SK-N-SH treated with all-trans-retinoic acid at 6 μM for 48 hours (cell line): Measurements from ENCODE around the gene FBN3.

ENCODE experiments used
- ATAC-seq: fragments of 200-7000 bp; cut with Tn5 transposase; 3 replicates; pipeline ENCODE4 v1.9.1; 2020; ENCODE audit warnings: mild to moderate bottlenecking, moderate library complexity
- ARNTL ChIP-seq: fragments of 450-650 bp; formaldehyde crosslinking; IDR thresholded peaks from 2 replicates; pipeline ENCODE4 v1.5.0; 2020; ENCODE audit warnings: low read depth, mild to moderate bottlenecking, moderate library complexity, borderline replicate concordance
- BACH2 ChIP-seq: fragments of 250-450 bp; sonication (Bioruptor Pico); IDR thresholded peaks from 2 replicates; pipeline ENCODE4 v1.9.0; 2021; ENCODE audit warnings: mild to moderate bottlenecking, borderline replicate concordance
- CSDC2 ChIP-seq: fragments of 250-450 bp; sonication (Bioruptor Pico); IDR thresholded peaks from 2 replicates; pipeline ENCODE4 v1.5.0; 2020; ENCODE audit warnings: mild to moderate bottlenecking, moderate library complexity
- CSRNP3 ChIP-seq: fragments of 250-450 bp; sonication (Bioruptor Pico); IDR thresholded peaks from 2 replicates; pipeline ENCODE4 v1.5.1; 2021; ENCODE audit warnings: mild to moderate bottlenecking, moderate library complexity
- ESRRG ChIP-seq: fragments of 250-450 bp; sonication (Bioruptor Pico); IDR thresholded peaks from 2 replicates; pipeline ENCODE4 v1.6.1; 2021; ENCODE audit warnings: mild to moderate bottlenecking
- GLIS3 ChIP-seq: fragments of 250-450 bp; sonication (Bioruptor Pico); IDR thresholded peaks from 2 replicates; pipeline ENCODE4 v1.5.0; 2020; ENCODE audit warnings: mild to moderate bottlenecking, moderate library complexity
- ISL1 ChIP-seq: fragments of 250-450 bp; sonication (Bioruptor Pico); IDR thresholded peaks from 2 replicates; pipeline ENCODE4 v2.1.2; 2022; ENCODE audit warnings: mild to moderate bottlenecking, moderate library complexity
- OSR1 ChIP-seq: fragments of 250-450 bp; sonication (Bioruptor Pico); IDR thresholded peaks from 2 replicates; pipeline ENCODE4 v1.8.0; 2022; ENCODE audit warnings: moderate library complexity, mild to moderate bottlenecking, inconsistent platforms
- POU6F1 ChIP-seq: fragments of 250-450 bp; sonication (Bioruptor Pico); IDR thresholded peaks from 2 replicates; pipeline ENCODE4 v1.8.0; 2021; ENCODE audit warnings: low read depth, mild to moderate bottlenecking, moderate library complexity, borderline replicate concordance
- PPARA ChIP-seq: fragments of 250-450 bp; sonication (Bioruptor Pico); IDR thresholded peaks from 2 replicates; pipeline ENCODE4 v1.5.0; 2020; ENCODE audit warnings: mild to moderate bottlenecking, borderline replicate concordance
- RARB ChIP-seq: fragments of 250-450 bp; sonication (Bioruptor Pico); IDR thresholded peaks from 2 replicates; pipeline ENCODE4 v1.8.0; 2021; ENCODE audit warnings: mild to moderate bottlenecking, moderate library complexity
- SNAI2 ChIP-seq: fragments of 250-450 bp; sonication (Bioruptor Pico); IDR thresholded peaks from 2 replicates; pipeline ENCODE4 v1.5.0; 2020; ENCODE audit warnings: mild to moderate bottlenecking, moderate library complexity
- TCF4 ChIP-seq: fragments of 250-450 bp; sonication (Bioruptor Pico); IDR thresholded peaks from 2 replicates; pipeline ENCODE4 v1.8.0; 2021; ENCODE audit warnings: mild to moderate bottlenecking, moderate library complexity, borderline replicate concordance
- TOX ChIP-seq: fragments of 250-450 bp; sonication (Bioruptor Pico); IDR thresholded peaks from 2 replicates; pipeline ENCODE4 v1.8.0; 2021; ENCODE audit warnings: mild to moderate bottlenecking, moderate library complexity, borderline replicate concordance
- ZFP3 ChIP-seq: fragments of 250-450 bp; sonication (Bioruptor Pico); IDR thresholded peaks from 2 replicates; pipeline ENCODE4 v1.5.0; 2020; ENCODE audit warnings: mild to moderate bottlenecking, moderate library complexity
- ZFP30 ChIP-seq: fragments of 450-650 bp; formaldehyde crosslinking; IDR thresholded peaks from 2 replicates; pipeline ENCODE4 v1.5.0; 2022; ENCODE audit warnings: mild to moderate bottlenecking, moderate library complexity
- ZNF565 ChIP-seq: fragments of 450-650 bp; formaldehyde crosslinking; conservative IDR thresholded peaks from 2 replicates; pipeline ENCODE4 v1.5.0; 2020; ENCODE audit warnings: low read depth, mild to moderate bottlenecking, moderate library complexity
- ZNF8 ChIP-seq: fragments of 450-650 bp; formaldehyde crosslinking; IDR thresholded peaks from 2 replicates; pipeline ENCODE4 v1.5.0; 2020; ENCODE audit warnings: mild to moderate bottlenecking, moderate library complexity
- TF ChIP-seq, protein P1 (sequence below): fragments of 250-450 bp; sonication (Bioruptor Pico); IDR thresholded peaks from 2 replicates; pipeline ENCODE4 v1.5.0; 2020; ENCODE audit warnings: mild to moderate bottlenecking, moderate library complexity
- TF ChIP-seq, protein P2 (sequence below): fragments of 250-450 bp; sonication (Bioruptor Pico); IDR thresholded peaks from 2 replicates; pipeline ENCODE4 v1.5.1; 2020; ENCODE audit warnings: low read depth, mild to moderate bottlenecking, moderate library complexity
- TF ChIP-seq, protein P3 (sequence below): fragments of 250-450 bp; sonication (Bioruptor Pico); IDR thresholded peaks from 2 replicates; pipeline ENCODE4 v1.8.0; 2020; ENCODE audit warnings: mild to moderate bottlenecking, moderate library complexity, borderline replicate concordance

FBN3 gene

GRCh38 chr19:8127311-8127710, 22.1 kb downstream of the FBN3 start:
- no peak for ATAC-seq
- no peak for TF ChIP-seq ZFP3
- TF ChIP-seq, protein P1, sequence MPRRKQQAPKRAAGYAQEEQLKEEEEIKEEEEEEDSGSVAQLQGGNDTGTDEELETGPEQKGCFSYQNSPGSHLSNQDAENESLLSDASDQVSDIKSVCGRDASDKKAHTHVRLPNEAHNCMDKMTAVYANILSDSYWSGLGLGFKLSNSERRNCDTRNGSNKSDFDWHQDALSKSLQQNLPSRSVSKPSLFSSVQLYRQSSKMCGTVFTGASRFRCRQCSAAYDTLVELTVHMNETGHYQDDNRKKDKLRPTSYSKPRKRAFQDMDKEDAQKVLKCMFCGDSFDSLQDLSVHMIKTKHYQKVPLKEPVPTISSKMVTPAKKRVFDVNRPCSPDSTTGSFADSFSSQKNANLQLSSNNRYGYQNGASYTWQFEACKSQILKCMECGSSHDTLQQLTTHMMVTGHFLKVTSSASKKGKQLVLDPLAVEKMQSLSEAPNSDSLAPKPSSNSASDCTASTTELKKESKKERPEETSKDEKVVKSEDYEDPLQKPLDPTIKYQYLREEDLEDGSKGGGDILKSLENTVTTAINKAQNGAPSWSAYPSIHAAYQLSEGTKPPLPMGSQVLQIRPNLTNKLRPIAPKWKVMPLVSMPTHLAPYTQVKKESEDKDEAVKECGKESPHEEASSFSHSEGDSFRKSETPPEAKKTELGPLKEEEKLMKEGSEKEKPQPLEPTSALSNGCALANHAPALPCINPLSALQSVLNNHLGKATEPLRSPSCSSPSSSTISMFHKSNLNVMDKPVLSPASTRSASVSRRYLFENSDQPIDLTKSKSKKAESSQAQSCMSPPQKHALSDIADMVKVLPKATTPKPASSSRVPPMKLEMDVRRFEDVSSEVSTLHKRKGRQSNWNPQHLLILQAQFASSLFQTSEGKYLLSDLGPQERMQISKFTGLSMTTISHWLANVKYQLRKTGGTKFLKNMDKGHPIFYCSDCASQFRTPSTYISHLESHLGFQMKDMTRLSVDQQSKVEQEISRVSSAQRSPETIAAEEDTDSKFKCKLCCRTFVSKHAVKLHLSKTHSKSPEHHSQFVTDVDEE = no peak
- TF ChIP-seq SNAI2 (CRISPR knock-in tag) = no peak
- no peak for TF ChIP-seq RARB (CRISPR knock-in tag)
- TF ChIP-seq, protein P2, sequence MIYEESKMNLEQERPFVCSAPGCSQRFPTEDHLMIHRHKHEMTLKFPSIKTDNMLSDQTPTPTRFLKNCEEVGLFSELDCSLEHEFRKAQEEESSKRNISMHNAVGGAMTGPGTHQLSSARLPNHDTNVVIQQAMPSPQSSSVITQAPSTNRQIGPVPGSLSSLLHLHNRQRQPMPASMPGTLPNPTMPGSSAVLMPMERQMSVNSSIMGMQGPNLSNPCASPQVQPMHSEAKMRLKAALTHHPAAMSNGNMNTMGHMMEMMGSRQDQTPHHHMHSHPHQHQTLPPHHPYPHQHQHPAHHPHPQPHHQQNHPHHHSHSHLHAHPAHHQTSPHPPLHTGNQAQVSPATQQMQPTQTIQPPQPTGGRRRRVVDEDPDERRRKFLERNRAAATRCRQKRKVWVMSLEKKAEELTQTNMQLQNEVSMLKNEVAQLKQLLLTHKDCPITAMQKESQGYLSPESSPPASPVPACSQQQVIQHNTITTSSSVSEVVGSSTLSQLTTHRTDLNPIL (CRISPR knock-in tag) = no peak
- no peak for TF ChIP-seq ARNTL (CRISPR knock-in tag)
- no peak for TF ChIP-seq ZNF8 (CRISPR knock-in tag)
- no peak for TF ChIP-seq OSR1 (CRISPR knock-in tag)
- no peak for TF ChIP-seq TCF4 (CRISPR knock-in tag)
- TF ChIP-seq POU6F1 (CRISPR knock-in tag) = no peak
- TF ChIP-seq GLIS3 (CRISPR knock-in tag) = no peak
- no peak for TF ChIP-seq ZNF565
- no peak for TF ChIP-seq ISL1 (CRISPR knock-in tag)

- ATAC-seq = no peak
- TF ChIP-seq ZFP30 (CRISPR knock-in tag) (no peak), PPARA (no peak), CSDC2 (CRISPR knock-in tag) (no peak), GLIS3 (CRISPR knock-in tag) (no peak), TOX (no peak), ZFP3 (no peak), BACH2 (CRISPR knock-in tag) (no peak), OSR1 (CRISPR knock-in tag) (no peak), RARB (CRISPR knock-in tag) (no peak), ISL1 (CRISPR knock-in tag) (no peak), ESRRG (no peak), POU6F1 (CRISPR knock-in tag) (no peak), CSRNP3 (CRISPR knock-in tag) (no peak)
- TF ChIP-seq, protein P3, sequence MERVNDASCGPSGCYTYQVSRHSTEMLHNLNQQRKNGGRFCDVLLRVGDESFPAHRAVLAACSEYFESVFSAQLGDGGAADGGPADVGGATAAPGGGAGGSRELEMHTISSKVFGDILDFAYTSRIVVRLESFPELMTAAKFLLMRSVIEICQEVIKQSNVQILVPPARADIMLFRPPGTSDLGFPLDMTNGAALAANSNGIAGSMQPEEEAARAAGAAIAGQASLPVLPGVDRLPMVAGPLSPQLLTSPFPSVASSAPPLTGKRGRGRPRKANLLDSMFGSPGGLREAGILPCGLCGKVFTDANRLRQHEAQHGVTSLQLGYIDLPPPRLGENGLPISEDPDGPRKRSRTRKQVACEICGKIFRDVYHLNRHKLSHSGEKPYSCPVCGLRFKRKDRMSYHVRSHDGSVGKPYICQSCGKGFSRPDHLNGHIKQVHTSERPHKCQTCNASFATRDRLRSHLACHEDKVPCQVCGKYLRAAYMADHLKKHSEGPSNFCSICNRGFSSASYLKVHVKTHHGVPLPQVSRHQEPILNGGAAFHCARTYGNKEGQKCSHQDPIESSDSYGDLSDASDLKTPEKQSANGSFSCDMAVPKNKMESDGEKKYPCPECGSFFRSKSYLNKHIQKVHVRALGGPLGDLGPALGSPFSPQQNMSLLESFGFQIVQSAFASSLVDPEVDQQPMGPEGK = no peak
- TF ChIP-seq, protein P2 (CRISPR knock-in tag) = no peak
These were observed 22.9 kb downstream of the FBN3 start for GRCh38 chr19:8126511-8126910.
